ENCODE measurements around the gene ANXA9.

- TF ChIP-seq POLR2AphosphoS5 (IDR thresholded peaks at IDR 0.05; ENCODE audit: low read depth, low read length) (no peak), REST (IDR thresholded peaks at IDR 0.05; ENCODE audit: low read depth) (no peak), CTCF (IDR thresholded peaks at IDR 0.05 in 2 of 3, conservative IDR thresholded peaks at IDR 0.05 in 1 of 3; ENCODE audit: borderline replicate concordance in 1 of 3, insufficient read depth in 1 of 3, low read depth in 2 of 3, low read length in 2 of 3) (no peak), POLR2A (IDR thresholded peaks at IDR 0.05; ENCODE audit: borderline replicate concordance, extremely low read depth, insufficient read depth, insufficient read length) (no peak)
Observed at GRCh38 chr1:150968491-150968890, 13.6 kb upstream of the ANXA9 start.
